AG09319 (cell line): ENCODE results near the gene DLGAP5.

Experiments
- DNase-seq: peaks from one replicate; pipeline ENCODE4 v3.0.0-alpha.2; 2010; ENCODE audit warnings: low read depth; ENCODE audit errors: extremely low read depth
- CTCF ChIP-seq: IDR thresholded peaks from 2 replicates; pipeline ENCODE4 v1.5.1; 2011; ENCODE audit warnings: low read depth, mild to moderate bottlenecking, inconsistent platforms, low read length, moderate library complexity

DLGAP5 gene

GRCh38 chr14:55101698-55102097 is 89.7 kb downstream of the DLGAP5 start:
- no peak for TF ChIP-seq CTCF
- no peak for DNase-seq

- peak; percentile 71 for DNase-seq
- no peak for TF ChIP-seq CTCF
Observed at GRCh38 chr14:55099756-55100155, 91.6 kb downstream of the DLGAP5 start.

- TF ChIP-seq CTCF, result no peak
- no peak for DNase-seq
Observed at GRCh38 chr14:55098561-55098898, 92.9 kb downstream of the DLGAP5 start.
